Effector CD8-positive, alpha-beta T cell (primary cell): ENCODE data around the gene POTEF.
"Not testable (repeated sequence)": the region's sequence is repeated elsewhere in the genome, so short reads cannot be mapped to it uniquely, and the experiment has no call there.

Source experiments
- DNase-seq: peaks from one replicate; lab custom pipeline; 2025; lab: John Stamatoyannopoulos, UW
- total RNA-seq, 4 experiments: gene quantifications; one replicate each; lab custom pipeline; 2026; lab: John Stamatoyannopoulos, UW

Gene POTEF
- 0 to 0.29 (median 0) reads per million in 4 experiments for total RNA-seq

DNA sequence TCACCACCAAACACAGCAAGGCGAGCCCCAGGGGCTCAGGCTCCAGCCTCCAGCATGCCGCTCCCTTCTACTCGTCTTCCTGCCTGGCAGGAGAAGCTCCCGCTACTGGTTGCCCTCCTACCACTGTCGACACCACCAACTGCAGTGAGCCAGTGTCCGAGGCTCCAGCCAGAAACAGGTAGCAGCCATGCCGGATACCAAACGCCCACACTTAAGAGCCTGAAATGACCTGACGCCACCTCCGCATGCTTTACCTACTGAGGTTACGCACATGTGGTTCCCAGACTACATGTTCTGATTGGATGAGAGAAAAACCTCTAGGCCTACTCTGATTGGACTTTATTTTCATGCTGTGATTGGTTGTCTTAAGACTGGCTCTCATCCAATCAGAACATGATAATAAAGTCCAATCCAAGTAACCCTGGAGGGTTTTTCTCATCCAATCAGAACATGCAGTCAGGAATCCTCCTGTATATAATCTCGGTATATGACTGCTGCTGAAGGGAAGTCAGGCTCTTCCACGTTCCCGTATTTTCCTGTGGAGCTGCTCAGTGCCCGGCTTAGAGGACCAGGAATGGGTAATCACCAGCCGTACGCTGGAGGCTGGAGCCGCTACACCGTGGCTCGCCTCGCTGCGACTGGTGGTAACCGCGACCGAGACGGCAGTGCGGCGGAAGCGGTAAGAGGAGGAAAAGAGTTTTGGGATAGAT is at the start of gene POTEF:
TSS of gene POTEF (minus strand) at position 103 of the 710 bp plus-strand sequence. CDS start 8,707 bp downstream, outside the sequence.
- DNase-seq: not testable (repeated sequence)

DNA sequence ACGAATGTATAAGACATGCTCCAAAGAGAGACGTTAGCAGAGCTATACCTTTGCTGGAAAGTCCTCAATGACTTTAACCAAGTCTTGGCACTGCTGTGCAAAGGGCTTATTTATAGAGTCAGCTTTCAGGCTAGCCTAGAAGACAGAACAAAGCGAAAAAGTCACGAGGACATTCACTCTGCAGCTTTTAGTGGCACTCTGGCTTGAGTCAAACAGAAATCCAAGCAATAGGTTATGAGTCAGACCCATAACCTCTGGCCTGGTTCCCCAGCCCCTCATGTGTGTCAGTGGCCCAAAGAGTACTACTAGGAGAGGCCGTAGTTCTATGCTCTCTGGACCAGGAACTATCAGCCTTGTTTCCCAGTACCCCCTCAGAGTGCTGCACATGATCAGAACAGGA is 45.8 kb upstream of the POTEF start:
- DNase-seq: not testable (repeated sequence)

DNA sequence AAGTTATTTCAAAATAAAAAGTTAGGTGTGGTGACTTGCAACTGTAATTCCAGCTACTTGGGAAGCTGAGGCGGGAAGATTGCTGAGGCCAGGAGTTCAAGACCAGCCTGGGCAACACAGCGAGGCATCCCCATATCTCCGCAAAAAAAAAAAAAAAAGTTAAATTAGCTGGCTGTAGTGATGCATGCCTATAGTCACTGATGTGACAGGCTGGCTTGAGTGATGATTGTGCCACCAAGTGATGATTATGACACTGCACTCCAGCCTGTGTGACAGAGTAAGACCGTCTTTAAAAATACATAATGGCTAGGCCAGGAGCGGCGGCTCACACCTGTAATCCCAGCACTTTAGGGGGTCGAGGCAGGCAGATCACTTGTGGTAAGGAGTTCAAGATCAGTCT is 40.9 kb upstream of the POTEF start:
- DNase-seq: no peak

DNA sequence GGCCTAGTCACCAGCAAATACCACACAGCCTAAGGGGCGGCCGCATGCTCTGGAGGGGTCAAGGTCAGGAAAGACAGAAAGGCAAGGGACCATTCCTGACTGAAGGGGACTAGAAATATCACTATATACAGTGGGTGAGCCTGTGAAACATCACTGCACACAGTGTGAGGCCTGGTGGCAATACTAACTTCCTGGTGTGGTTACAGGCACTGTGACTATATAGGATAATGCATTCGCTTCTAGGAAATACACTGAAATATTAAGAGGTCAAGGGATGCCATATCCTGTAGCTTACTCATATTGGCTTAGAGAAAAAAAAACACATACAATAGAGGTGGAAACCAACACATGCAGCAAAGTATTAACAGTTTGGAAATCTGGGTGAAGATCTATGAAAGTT is 40.1 kb upstream of the POTEF start:
- not testable (repeated sequence) for DNase-seq

DNA sequence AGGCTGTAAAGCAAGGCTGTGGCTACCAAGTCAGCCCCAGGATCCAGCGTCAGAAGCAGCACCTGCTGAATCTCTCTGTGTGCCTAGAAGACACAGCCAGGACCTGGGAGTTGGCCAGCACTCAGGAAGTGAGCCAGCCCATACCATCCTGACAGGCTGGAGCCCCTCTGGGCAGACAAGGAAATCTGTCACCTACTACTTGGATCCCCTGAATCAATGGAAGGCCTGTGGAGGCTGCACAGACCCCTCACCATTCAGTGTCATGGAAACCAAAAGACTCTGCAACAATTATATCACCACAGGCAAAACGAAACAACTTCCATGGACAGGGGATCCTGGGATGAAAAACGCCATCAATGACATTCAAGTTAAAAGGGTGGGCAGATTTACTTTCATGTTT is 37.6 kb upstream of the POTEF start:
- not testable (repeated sequence) for DNase-seq

DNA sequence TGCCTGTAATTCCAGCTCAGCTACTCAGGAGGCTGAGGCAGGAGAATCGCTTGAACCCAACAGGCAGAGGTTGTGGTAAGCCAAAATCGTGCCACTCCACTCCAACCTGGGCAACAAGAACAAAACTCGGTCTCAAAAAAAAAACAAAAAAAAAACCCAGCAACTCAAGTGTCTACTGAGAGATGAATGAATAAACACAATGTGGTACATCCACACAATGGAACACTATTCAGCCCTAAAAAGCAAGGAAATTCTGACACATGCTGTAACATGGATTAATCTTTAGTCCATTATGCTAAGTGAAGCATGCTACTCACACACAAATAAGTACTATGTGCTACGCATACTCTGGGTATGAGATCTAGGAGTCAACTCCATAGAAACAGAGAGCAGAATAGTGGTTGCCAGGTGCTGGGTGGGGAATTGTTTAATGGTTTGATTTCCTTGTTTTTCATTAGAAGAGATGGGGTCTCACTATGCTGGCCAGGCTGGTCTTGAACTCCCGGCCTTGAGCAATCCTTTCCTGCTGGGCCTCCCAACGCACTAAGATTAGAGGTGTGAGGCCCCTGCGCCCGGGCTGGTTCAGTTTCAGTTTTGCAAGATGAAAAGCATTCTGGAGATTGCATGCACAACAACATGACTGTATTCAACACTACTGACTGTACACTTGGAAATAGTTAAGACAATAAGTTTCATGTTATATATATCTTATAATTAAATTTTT is 36.4 kb upstream of the POTEF start:
- no peak for DNase-seq

DNA sequence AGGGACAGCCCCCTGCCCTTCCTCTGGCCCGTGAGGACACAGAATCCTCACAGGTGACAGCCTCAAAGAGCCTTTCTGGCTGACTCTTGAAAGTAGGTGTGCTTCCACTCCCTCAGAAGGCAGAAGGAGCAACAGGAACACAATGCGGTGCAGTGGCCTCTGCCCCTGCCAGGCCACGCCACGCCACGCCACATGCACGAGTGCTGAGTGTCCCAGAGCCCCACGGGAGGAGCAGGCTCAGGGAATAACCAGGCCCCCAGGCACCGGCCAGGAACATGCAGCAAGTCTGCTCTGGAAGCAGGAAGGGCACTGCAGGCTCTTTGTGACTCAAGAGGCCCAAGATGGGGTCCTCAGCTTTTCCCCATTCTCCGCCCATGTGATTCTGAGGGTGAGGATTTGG is 33.9 kb upstream of the POTEF start:
- no peak for DNase-seq

DNA sequence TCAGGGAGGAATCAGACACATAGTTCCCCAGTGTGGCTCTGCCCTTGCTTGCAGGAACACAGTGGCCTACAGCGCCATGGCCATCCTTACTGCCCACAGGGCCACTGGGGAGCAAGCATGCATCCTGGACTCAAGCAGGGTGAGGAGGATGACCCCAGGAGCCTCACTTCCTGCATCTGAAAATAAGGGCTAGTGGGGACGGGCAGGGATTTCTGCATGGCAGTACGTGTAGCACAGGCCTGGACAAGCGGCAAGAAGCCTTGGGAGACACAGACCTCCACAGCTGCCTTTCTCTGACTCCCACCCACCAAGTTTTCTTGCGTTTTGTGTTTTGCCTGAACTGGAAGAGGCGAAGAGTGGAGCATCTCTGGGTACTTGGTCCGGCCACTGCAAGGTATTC is 33.5 kb upstream of the POTEF start:
- DNase-seq: not testable (repeated sequence)

DNA sequence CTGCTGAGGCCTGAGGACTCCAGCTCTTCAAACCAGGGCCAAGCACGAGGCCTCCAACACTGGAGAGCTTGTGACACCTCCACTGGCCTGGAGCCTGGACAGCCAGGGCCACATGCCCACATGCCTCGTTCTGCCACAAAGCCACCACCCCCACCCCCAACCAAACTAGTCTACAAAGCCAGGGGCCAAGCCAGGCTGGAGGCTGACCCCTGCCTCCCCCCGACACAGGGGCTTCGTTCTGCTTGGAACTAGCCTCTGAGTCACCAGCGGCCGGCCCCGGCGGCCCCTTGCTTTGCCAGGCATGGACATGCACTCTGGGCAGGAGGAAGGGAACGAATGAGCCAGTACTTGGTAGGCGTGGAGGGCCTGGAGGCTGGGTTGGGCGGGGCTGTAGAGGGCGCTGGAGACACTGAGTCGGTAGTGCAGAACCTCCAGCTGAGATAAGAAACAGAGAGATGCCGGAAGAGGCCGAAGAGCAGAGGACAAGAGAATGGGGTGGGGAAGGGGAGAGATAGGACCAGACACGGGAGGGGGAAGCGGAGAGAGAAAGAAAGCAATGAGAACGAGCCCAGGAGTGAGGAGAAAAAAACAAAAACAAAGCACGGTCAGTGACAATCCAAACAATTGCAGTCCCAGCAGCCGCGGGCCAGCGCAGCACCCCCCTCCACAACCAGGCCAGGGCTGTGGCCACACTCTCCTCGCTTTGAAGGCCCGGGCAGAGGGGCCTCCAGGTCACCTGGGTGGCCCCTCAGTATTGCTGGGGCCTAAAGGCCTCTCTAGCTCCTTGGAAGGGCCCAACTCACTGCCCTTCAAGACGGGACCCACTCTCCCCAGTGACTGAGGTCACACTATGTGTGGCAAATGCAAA is 32.0 kb upstream of the POTEF start:
- not testable (repeated sequence) for DNase-seq

DNA sequence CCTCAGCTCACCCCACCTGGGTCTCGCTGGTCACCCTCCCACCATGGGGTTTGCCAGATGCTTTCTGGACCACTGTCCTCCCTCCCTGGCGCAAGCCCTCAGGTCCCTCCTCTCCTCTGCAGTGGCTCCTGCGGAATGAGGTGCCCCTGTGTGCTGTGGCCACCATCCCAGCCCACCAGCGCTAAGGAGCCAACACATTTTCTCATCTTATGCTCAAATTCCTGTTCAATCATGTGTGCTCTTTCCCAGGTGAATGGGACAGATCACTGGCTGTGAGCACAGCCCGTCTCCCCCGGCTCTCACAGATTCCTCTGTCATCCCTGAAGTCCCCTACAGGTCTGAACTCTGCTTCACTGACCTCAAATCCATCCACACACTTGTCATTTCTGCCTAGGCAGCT is 31.1 kb upstream of the POTEF start:
- no peak for DNase-seq

DNA sequence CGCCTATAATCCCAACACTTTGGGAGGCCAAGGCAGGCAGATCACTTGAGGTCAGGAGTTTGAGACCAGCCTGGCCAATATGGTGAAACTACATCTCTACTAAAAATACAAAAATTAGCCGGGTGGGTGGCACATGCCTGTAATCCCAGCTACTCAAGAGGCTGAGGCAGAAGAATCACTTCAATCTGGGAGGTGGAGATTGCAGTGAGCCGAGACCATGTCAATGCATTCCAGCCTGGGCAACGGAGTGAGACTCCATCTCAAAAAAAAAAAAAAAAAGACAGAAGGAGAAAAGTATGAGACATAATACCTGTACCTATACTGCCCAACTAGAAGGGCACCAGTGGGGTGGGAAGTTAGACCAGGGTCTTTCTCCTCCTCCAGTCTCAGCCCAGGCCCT is 30.4 kb upstream of the POTEF start:
- not testable (repeated sequence) for DNase-seq

DNA sequence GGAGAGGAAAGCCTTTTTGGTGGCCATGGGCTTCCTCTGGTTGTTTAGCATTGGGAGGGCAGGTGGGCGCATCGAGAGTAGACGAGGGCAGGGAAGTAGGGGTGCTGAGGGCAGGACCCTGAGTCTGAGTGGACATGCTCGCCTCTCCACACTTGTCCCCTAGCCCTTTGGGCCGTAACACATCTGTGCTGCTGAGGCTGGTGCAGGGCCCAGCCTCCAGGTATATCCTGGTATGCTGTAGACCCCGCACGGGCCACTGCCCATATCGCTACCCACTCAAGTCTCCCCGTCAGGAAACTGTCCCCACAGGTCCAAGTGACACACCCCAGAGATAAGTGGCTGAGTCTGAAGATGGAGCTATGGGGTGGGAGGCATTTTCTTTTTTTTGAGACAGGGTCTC is 29.6 kb upstream of the POTEF start:
- DNase-seq: no peak

DNA sequence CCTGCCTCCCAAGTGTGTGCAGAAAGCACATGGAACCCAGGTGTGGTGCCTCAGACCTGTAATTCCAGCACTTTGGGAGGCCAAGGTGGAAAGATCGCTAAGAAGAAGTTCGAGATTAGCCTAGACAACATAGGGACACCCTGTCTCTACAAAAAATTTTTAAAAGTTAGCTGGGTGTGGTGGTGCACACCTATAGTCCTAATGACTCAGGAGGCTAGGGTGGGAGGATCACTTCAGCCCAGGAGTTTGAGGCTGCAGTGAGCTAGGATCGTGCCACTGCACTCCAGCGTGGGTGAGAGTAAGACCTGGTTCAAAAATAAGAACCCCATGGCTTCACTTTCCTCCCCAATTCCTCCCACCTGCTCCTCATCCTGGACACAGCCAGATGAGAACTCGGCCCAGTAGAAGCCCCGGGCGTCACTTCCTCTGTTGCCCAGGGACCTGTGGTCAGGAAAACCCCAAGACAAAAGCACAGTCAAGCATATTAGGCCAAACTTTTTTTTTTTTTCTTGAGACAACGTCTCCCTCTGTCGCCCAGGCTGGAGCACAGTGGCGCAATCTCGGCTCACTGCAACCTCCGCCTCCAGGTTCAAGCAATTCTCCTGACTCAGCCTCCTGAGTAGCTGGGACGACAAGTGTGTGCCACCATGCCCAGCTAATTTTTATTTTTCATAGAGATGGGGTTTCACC is 28.9 kb upstream of the POTEF start:
- DNase-seq: not testable (repeated sequence)

DNA sequence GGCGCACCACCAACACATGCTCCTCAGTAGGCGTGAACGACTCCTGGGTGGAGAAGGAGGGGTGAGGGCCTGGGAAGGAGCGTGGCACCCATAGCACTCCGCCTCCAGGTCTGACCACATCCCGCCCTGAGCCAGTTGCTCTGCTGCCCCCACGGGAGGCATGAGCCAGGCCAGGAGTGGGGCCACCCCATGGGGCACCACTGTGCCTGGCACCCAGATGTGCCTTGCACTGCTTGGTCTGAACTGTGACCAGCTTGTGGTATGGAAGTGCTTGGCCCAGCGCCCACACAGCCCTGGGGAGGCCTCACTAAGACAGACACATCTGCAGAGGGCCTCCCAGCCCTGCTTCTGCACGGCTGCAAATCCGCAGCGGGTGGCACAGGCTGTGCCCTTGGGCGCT is 28.3 kb upstream of the POTEF start:
- DNase-seq: not testable (repeated sequence)

DNA sequence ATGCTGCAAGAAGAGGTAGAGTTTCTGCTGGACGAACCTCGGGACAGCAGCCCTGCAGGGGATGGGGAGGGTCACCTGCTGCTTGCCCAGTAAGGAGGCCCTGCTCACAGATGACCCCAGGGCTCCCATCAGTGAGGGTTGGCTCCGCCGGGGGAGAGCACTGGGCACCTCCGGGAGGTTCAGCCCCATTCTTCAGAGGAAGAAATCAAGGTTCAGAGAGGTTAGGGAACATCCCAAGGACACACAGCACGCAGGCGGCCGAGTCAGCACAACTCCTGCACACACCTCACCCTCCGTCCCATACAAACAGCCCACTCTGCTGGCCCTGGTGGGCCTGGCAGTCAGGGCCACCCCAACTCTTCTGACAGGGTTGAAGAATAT is 27.6 kb upstream of the POTEF start:
- DNase-seq: no peak

DNA sequence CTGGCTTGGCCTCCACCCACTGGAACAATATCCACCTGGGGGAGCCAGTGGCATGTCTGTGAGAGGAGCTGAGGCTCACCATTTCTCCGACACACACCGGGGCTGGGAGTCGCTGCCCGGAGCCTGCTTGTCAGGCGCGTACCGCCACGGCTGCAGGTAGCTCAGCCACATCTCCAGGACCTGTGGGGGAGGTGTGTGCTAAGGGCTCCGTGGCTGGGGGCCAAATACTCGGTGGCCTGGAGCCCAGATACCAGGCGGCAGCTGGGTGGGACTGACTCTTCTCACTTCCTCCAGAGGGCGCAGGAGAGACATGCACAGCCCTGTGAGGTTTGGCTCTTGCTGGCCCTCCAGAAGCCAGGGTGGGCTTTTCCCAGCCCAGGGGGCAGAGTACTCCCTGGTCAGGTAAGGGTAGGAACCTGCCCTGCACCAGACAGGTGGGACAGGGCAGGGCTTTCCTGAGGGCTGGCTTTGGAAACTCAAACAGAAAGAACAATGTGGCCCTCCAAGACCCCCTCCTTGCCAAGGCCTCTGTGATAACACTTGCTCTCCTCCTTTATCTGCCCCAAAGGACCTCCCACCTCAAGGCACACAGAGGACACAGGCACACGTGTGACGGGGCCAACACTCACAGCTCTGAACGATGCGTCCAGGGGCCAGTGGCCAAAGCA is 27.1 kb upstream of the POTEF start:
- not testable (repeated sequence) for DNase-seq

DNA sequence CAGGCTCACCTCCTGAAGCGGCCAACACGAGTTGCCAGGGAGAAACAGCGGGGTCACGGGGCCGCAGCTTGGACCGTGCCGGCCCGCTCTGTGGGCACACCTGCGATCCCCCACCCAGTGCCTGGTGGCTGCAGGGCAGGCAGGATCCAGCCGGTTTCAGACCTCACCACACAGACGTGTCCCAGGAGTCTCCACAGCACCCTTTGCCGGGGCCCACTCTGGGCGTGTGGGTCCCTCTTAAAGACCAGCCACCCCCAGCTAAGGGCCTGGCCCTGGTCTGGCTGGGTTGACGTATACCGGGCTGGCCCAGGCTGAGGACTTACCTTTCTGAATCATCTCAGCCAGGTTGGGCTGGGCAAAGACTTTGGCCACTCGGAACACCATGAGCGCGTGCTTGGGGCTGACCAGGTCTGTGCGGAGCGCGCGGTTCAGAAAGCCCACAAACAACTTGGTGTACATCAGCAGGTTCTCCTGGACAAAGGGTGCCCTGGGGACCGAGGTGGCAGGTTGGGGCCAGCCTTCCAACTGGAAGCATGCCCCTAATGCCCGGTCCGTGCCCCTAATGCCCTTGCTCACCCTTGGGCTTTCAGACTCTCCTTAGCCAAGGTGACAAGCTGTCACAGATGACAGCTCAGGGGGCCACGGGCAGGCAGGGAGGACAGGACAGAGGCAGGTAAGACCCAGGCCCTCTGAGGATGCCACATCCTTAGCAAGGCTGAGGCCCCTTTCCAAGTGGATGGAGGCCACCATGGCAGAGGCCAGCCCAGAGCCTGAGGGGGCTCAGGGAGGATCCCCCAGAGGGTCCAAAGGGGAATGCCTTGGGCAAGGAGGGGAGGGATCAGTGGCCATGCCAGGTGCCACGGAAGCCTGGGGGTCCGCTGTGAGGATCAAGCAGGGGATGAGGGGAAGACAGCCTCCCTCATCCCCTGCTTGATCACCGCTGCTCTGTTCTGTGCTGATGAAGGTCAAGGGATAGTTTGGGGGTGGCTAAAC is 26.0 kb upstream of the POTEF start:
- no peak for DNase-seq

DNA sequence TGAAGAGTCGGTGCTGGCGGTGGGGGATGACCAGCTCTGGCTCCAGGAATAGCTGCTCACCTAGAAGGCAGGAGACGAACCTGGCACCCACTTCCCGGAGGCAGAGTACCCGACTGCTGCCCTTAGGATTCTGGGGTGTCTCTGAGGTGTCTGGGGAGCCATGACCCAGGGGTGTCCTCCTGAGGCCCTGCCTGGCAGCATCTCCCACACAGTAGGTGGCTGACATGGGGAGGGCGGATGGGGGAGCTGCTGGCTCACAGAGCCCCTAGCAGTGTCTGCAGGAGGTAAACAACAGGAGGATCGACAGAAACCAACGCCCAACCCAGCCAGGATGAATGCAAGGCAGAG is 25.4 kb upstream of the POTEF start:
- not testable (repeated sequence) for DNase-seq

DNA sequence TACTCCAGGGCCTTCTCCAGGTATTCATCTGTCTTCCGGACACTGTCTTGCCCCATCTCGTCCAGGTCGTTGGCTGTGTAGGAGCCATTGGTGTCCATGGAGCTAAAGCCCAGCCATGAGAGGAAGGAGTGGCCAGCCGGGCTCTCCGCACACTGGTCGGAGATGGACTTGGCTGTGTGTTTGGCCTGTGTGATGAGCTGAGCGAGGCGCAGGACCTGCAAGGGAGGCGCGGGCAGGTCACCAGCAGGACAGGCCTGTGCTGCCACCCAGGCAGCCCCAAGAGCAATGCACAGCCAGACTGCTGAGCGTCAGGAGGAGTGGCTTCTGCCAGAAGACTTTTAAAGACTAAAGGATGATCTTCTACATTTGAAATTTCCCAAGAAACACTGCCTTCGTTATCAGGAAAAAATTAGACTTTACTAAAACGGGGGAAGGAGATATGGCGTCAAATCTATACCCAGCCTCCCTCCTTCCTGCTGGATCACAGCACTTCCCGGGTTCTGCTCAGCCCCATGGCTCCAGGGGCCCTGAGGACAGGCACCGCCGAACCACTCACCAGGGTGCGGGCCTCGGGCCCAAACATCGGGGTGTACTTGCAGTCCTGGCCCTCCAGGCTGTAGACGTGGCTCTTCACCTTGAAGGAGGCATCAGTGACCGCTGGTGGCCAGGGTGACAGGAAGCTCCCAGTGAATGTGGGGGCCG is 24.9 kb upstream of the POTEF start:
- DNase-seq: not testable (repeated sequence)
